Activated gamma-delta T cell treated with Interleukin-2 at 50 U/mL for 16 hours (primary cell): ENCODE measurements around the gene COL18A1.
"Not testable (repeated sequence)": the region's sequence is repeated elsewhere in the genome, so short reads cannot be mapped to it uniquely, and the experiment has no call there.

Experiments used
- DNase-seq: peaks from one replicate; pipeline ENCODE4 v3.0.0-alpha.2; 2020

Gene COL18A1

DNA sequence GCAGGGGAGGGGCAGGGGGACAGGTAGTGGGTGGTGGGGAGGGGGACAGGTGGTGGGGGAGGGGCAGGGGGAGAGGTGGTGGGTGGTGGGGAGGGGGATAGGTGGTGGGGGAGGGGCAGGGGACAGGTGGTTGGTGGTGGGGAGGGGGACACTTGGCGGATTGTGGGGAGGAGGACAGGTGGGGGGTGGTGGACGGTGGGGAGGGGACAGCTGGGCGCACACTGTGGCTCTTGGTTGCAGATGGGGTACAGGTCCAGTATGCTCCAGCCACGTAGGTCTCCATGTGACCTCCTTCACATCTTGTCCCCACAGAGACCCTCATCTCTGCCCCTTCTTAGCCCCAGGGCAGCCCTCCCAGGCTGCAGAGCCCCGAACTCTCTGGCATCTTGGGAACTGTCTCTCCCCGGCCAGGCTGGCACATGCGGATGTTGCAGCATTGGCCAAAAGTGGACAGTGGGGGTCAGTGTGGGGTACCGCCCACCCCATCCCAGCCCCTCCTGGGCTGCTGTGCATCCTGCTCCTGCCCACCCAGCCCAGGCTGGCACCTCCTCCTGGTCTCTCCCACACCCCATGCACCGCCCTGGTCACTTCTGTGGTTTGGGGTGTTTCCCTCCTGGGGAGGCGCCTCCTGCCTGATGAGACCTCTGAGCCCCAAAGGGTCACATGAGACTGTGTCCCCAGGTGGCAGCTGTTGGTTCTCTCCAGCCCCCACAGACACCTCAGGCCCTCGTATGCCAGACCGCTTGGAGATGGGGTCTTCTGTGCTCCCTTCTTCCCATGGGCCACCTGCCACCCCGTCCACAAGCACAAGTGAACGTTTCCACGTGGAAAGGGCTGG, 144.9 kb downstream of the COL18A1 start:
- DNase-seq: no peak

DNA sequence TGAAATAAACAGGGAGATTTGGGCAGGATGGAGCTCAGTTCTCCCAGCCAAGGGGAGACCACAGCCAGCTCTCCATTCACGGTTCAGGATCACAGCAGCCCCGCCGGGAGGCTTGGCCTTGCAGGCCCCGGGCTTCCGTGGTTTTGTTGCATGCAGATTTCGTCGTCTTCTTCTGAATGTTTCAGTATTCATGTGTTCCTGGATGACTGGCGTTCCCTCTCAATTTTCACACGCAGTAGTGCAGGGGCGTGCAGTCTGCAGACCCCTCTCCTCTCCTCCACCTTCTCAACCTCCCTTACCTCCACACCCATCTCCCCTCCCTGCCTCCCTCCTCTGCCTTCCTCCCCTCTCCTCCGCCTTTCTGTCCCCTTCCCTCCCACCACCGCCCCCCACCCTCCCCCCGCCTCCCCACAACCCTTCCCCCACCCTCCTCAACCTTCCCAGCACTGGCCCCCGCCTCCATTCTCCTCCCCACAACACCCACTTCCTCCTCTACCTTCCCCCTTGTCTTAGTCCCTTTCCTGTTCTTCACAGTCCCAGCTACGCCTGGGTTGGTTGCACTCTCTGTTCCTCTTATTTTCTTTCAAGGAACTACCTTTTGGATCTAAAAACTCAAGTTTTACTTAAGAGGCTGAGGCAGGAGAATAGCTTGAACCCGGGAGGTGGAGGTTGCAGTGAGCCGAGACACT, 145.7 kb downstream of the COL18A1 start:
- DNase-seq: no peak

DNA sequence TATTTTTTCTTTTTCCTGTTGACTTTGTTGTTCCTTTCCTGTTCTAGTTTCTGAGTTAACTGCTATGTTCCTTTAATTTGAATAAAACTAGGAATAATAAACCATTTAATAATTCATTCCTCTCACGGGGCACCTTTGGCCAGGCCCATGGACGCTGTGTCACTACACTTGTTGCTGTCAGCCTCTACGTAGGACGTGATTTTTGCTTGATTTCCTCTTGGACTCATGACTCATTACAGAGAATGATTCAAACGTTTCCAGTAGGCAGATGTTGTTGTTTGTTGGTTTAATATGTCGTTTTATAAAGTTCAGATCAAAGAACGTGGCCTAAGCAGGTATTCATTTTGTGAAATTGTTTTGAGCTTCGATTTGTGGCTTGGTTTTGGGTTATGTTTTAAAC, 146.4 kb downstream of the COL18A1 start:
- DNase-seq: no peak

DNA sequence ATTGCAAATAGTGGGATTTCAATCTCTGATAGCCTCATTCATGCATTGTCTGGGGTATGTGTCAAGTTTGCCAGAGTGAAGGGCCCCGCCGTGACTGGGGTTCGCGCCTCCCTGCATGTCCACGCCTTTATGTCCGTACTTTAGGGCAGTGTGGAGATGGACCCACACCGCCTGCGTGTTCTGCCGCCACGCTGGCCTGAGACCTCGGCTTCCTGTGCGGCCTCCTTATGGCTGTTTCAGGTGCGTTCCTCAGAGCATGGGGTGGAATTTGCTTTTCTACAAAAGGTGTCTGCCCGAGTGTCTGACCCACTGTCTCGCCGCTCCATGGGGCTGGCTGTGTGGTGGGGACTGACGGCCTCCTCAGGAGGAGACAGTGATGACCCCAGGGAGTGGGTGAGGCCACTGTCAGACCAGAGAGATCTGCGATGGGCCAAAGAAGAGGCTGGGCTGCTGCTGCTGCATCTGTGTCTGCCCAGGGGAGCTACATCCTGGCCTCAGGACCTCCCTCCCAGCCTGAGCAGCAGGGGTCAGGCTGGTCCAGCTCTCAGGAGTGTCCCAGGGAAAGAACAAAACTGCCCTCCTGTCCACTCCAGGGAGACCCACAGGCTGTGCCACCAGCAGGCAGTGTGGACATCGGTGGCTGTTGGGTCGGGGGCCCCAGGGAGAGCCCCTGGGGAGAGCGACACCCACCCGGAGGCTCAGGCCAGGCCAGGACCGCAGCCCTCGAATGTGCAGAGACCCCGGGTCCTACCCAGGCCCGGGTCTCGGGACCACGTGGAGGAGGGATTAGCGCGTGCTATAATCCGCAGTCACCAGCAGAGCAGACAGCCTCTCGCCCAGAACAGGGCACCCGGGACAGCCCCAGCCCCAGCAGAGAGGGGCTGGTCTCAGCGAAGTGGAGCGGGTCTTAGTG, 147.1 kb downstream of the COL18A1 start:
- DNase-seq: no peak

DNA sequence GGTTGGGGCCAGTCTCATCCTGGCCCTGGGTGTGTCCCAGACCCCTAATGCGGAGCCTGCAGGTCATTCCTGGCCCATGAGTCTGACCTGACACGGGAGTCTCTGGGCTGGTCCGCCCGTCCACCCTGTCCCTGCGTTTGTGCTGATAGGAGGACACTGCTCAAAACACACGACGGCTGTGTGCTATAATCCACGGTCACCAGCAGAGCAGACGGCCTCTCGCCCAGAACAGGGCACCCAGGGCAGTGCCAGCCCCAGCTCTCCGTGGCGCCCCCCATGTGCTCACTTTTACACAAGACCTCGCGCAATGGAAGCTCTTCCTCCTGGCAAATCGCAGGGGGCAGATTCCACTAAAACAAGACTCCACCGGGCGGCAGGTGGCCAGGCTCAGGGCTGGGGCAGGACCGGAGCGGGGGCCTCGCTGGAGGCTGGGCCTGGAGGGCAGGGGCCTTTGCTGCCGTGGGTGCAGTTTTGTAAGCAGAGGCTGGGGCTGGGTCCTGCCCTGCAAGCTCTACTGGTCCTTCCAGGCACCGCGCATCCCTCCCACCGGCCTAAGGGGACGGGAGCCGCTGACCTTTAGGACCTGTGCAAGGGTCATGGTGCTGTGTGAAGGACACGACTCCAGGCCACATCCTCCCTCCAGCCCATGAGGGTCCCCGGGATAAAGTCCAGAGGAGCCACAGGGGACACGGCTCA, 147.9 kb downstream of the COL18A1 start:
- DNase-seq: no peak

DNA sequence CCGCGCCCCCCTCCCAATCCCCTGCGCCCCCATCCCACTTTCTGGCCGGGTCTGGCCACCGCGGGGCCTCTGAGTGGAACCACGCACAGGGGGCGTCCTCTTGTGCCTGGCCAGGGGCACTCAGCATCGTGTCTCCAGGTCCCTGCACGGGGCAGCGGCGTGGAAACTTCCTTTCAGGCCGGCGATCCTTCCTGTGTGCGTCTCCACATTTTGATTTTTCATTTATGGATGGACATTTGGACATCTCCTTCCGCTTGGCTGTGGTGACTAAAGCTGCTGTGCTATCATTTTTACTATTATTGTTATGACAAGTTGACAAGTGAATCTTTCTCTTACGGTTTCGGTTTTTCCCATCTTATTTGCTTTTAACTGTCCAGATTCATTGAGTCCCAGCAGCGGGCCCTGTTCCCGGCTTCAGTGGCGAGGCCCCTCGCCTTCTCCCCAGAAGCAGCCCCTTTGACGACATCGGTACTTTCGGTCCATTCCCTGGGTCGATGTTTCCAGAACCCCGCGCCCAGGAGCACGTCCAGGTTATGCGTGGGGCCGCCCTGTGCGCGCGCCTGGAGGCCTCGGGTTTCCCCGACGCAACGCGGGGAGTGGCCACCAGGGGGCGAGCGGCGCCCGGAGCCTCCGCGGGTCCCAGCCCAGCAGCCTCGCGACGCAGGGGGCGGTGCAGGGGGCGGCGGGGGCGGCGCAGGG, 149.7 kb downstream of the COL18A1 start:
- DNase-seq: peak; percentile 91

DNA sequence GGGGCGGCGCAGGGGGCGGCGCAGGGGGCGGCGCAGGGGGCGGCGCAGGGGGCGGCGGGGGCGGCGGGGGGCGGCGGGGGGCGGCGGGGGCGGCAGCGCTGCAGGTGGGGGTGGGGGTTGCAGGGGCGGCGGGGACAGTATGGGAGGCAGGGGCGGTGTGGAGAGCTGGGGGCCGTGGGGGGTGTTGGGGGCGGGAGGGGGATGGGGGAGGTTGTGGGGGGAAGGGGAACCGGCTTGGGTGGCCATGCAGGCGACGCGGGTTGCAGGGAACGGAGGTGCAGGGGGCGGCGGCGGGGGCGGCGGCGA, 150.2 kb downstream of the COL18A1 start:
- DNase-seq: peak; percentile 3

DNA sequence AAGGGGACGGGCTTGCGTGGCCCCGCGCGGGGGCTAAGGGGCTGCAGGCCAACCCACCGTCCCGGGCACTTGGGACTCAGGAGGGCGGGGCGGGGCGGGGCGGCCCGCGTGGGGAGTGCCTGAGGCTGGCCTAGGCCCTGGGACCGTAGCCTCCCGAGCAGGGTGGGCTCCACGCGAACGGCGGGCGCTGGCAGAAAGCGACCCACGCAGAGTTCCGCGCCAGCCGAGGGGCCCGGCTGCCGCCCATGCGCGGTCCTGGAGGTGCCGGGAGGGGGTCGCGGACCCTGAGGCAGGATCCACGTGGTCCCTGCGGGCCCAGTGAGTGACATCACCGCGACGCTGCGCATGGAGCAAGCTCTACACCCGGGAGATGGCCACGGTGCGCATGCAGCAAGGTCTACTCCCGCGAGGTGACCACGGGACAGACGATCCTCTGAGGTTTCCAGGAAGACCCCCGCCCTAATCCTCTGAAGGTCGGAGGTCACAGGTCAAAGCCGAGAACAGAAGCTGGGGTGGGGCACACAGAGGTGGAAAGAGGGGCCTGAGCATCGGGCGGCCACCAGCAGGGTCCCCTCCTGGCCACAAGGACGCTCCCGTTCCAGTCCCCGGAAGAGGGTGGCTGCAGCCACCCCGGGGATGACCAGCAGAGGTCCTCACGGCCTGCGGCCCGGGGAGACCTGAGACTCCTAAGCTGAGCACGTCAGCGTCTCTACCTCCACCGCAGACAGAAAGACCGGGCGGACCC, 150.8 kb downstream of the COL18A1 start:
- DNase-seq: peak; percentile 49

DNA sequence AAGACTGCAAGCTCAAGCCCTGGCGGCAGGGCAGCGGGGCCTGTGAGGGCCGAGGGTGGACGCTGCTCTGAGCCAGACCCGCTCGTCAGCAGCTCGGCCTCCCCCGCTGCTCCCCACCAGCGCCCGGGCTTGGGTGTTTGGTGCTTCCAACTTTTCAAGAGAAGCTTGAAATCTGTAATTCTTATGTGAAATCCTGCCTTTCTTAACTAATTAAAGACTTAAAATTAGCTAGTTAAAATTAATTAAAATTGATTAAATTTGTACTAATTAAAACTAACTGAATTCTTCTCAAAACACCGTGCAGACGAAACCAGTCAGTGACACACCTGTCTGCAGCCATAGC, 151.3 kb downstream of the COL18A1 start:
- DNase-seq: no peak

DNA sequence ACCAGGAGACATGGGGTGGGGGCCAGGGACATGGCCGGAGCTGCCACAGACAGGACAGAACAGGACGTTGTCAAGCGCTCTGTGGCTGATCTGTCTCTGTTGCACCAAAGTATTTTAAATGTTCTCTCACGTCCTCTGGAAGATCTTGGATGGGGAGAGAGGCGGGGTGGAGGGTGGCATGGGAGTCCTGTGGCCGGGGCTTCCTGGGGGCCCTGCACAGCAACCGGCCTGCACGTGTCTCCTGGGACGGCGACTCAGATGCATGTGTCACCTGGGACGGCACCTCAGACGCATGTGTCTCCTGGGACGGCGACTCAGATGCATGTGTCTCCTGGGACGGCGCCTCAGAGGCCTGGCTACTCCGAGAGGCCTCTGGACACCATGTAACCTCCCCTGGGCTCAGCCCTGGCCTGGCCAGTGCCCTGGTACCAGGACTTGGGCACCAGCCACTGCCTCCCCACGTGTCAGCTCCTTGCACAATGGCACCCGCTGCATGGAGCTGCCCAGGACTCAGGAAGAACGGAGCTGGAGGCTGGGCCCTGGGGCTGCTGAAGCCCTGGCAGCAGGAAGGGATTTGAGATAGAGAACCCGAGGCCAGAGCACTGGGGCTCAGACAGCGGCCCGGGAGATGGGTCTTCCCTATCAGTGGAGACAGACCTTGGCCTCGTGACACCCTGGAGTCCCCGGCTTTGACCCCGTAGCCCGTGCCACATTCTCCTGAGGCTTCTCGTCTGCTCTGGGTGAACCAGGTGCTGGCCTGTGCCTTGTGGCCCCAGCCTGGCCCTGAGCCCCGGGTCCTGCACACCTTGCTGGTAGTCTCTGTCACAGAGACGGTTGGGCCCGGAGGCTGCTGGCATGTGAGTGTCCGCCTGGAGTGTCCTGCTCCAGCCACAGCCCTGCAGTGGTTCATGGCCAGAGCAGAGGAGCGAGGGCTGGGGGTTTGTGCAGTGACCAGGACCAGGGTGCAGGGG, 152.0 kb downstream of the COL18A1 start:
- DNase-seq: no peak

DNA sequence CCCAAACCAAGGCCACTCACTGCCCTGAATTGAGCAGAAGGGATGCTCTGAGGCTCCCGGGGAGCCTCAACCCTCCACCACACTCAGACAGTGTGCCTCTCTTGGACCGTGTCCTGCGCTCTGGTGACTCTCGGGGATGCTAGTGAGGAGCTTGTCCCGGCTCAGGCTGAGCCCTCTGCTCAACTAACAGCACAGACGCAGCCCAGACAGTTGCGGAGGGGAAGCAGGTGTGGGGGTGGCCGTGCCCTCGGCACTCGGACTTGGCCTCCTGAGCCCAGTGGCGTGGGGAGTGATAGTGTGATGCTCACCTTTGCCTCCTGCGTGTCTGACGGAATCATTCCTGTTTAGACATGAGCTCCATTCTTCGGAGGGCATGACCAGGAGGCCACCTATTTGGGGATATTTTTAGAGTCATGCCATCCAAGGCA, 152.7 kb downstream of the COL18A1 start:
- no peak for DNase-seq

DNA sequence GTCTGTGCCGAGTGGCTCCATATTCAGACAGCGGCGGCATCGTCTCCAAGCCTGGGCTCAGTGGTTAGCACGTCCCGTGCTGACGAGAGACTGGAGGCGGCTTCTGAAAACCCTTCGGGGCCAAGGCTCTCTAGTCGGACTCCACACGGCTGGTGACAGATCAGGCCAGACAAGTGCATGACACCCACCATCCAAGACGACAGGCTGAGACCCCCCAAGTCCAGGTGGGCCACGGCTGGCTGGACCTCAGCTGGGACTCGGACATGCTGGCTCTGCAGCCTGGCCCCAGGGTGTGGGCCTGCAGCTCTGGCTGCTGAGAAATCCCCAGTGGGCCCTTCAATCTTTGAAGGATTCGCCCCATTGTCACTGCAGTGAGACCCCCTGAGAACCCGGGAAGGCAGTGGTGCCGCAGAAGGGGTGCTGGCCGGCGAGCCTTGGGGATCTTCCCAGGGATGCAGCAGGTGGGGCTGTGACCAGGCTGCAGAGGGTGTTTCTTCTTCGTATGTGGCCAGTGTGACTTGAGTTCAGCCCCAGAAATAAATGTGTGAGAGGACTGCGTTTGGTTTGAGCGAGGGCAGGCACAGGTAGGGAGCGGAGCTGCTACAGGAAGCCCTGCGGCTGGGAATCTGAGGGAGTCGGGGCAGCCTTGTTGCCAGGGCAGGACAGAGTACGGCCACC, 153.2 kb downstream of the COL18A1 start:
- DNase-seq: no peak

DNA sequence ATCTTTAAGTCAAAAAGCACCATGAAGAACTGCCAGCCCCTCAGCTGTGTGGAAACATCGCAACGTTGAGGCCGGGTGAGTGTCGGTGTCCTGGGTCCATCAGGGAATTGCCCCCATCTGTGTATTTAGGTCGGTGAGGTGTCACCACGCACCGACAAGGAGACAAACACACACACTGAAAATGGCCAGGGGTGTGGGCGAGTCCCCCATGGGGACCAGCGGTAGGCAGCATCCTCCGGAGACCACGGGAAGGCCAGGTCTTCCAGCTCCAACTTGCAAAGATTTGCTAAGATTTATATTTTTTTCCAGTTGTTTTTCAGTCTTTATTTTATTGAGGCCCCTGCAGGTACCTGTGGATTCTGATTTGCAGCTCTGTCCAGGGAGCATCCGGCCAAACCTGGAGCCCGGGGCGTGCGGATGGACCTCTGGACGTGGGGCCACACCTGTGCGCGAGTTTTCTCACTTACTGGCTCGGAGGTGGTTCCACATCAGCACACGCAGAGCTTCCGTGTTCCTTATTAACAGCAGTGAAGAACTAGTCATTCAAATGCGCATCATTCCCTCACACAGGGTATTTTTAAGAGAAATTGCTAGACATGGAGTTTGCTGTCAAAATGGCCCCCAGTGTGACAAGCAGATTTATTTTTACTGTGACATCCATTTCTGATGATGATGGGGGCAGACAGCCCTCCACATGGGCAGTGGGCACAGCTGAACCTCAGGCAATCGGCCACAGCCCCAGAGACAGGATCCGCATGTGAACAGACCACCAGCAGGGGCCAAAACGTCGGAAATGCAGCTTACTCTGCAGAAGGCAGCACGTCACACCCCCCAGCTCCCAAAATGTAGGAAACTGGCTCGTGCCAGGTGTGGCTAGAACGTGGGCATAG, 154.5 kb downstream of the COL18A1 start:
- DNase-seq: no peak

DNA sequence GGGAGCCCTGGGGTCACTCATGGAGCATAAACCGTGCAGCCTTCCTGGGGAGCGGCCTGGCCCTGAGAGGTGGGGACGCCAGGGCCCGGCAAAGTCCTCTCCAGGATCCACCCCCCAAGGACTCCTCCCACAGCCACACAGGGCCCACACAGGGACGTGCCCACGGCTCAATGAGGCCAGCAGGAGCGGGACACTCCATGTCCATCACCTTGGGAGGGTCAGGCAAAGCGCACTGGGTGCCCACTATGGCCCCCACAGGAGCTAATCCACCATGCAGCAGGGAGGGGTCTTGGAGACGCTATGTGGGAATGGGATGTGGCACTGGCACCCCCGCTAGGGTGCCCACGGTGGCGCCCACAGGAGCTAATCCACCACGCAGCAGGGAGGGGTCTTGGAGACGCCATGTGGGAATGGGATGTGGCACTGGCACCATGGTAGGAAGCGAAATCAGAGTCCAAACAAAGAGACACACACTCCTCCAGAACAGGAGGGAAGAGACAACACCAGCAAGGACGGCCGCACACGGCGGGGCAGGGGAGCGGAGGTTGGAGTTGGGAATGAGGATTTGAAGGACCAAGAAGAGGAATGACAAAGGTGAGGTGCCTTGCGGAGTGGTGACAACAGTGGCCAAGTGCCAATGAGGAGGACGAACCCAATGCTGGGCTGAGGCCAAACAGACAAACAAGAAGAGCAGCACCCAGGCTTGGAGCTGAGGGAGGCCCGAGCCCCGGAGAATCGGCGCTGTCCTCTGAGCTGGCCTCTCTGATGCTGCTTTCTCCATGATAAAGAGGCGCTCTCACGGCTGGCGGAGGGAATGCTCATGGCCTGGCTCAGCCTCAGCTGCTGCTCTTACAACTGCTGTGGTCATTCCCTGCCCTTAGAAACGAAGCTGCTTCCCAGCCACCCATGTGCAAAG, 155.4 kb downstream of the COL18A1 start:
- no peak for DNase-seq

DNA sequence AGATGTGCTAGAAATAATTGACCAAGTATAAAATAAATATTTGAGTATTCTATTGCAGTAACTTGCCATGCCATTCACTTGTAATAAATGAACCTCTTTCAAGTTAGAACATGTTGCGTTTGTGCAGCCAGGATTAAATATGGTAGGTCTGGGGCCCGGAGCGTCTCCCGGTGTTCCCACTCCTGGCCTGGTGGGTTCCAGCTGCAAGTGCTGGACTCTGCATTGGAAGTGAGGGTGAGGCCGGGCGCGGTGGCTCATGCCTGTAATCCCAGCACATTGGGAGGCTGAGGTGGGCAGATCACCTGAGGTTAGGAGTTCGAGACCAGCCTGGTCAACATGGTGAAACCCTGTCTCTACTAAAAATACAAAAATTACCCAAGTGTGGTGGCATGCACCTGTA, 156.3 kb downstream of the COL18A1 start:
- DNase-seq: not testable (repeated sequence)

DNA sequence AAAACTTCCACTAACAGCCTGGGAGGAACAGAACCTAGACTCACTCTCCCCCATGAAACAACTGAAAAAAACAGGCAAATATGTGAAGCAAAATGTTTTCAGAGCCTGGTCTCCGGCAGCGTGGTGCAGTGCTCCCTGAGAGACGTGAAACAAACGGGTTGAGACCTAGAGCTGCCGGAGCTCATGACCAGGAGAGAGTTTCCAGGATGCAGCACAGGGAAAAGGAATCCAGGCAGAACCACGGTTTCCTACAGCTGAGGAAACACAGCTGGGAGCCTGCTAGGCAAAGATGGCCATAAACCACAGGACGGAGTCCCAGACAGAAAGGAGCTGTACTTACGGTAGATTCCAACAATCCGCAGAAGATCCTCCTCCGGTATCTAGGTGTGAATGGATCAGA, 157.4 kb downstream of the COL18A1 start:
- no peak for DNase-seq

DNA sequence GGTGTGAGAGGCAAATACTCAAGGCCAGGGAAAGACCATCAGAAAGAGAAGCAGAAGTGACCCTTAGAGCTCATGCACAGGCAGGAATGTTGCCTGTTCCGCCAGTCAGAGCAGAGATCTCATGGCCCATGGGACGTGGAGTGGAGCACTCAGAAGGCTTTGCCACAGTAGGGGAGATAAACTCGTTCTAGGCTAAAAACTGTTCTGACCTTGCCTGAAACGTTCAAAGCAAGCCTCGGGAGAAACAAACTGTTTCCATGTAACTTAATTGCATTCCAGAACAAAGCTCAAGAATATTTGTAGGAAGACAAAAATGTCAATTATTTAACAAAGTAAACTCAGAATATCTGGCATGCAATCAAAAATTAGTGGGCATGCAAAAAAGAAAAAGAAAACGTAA, 158.0 kb downstream of the COL18A1 start:
- no peak for DNase-seq
